OCI-LY3 (cell line): ENCODE measurements around the gene VPS8.

Experiments used
- H2AFZ ChIP-seq: fragments of 200-600, 300-600 bp; shearing (Covaris generic); 2 replicates; pipeline ENCODE4 v1.6.0; 2014; ENCODE audit warnings: antibody characterized with exemption, low read depth, low read length
- H3K27ac ChIP-seq: fragments of 200-600, 300-600 bp; sonication (generic); 2 replicates; pipeline ENCODE4 v1.5.1; 2014; ENCODE audit warnings: mild to moderate bottlenecking, low read length, moderate library complexity, mixed read lengths
- H3K27me3 ChIP-seq: fragments of 200-600, 300-600 bp; sonication (generic); 2 replicates; pipeline ENCODE4 v1.6.1; 2014; ENCODE audit warnings: low read depth, low read length, mixed read lengths
- H3K36me3 ChIP-seq: fragments of 200-600, 300-600 bp; sonication (generic); replicated peaks from 2 replicates; pipeline ENCODE3; 2014; ENCODE audit warnings: low read depth, low read length, mixed read lengths
- H3K4me1 ChIP-seq: fragments of 300-600, 200-600 bp; sonication (generic); 2 replicates; pipeline ENCODE4 v1.6.1; 2014; ENCODE audit warnings: low read length, mixed read lengths
- H3K4me2 ChIP-seq: fragments of 200-600, 300-600 bp; sonication (generic); 2 replicates; pipeline ENCODE4 v1.6.1; 2014; ENCODE audit warnings: low read length, mixed read lengths
- H3K4me3 ChIP-seq: fragments of 300-600, 200-600 bp; sonication (generic); 2 replicates; pipeline ENCODE4 v1.5.1; 2014; ENCODE audit warnings: antibody characterized with exemption, mild to moderate bottlenecking, low read length, moderate library complexity
- H3K79me2 ChIP-seq: fragments of 300-600, 200-600 bp; shearing (Covaris generic); 2 replicates; pipeline ENCODE4 v1.6.1; 2014; ENCODE audit warnings: mild to moderate bottlenecking, low read length, mixed read lengths
- H3K9ac ChIP-seq: fragments of 300-600, 200-600 bp; shearing (Covaris generic); 2 replicates; pipeline ENCODE4 v1.6.0; 2014; ENCODE audit warnings: mild to moderate bottlenecking, low read length, moderate library complexity
- H3K9me3 ChIP-seq: fragments of 200-600, 300-600 bp; shearing (Covaris generic); 2 replicates; pipeline ENCODE4 v1.6.1; 2014; ENCODE audit warnings: low read length, mixed read lengths; ENCODE audit not compliant: insufficient read depth
- H4K20me1 ChIP-seq: fragments of 200-600, 300-600 bp; sonication (generic); 2 replicates; pipeline ENCODE4 v1.6.1; 2016; ENCODE audit warnings: low read length, mixed read lengths; ENCODE audit not compliant: insufficient read depth
- EZH2phosphoT487 ChIP-seq: fragments of 200-600 bp; shearing (Covaris generic); IDR thresholded peaks from 2 replicates; pipeline ENCODE4 v1.6.1; 2018; ENCODE audit warnings: antibody characterized with exemption, mixed run types, low read depth
- TF ChIP-seq, protein P1 (sequence below): fragments of 200-600, 300-600 bp; sonication (generic); IDR thresholded peaks from 2 replicates; pipeline ENCODE4 v1.5.1; 2014; ENCODE audit warnings: antibody characterized with exemption, low read length, low read depth

Gene VPS8

DNA sequence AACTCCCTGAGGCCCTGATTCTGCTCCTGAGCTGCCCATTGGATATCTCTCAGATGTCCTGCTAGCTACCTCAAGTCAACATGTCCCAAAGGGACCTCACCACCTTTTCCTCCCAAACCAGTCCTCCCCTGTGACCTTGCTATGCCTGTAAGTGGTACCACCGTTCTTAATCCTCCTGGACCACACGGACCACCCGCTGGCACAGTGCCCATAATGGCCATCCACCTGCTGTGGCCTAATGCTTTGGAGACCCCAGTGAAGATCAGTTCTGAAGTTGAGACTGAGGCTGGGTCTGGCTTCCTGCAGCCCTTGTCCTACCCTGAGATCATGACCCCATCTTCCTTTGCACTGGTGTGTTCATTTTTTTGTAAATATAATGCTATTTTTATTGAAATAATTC, 15.0 kb upstream of the VPS8 start:
- H3K9ac ChIP-seq, result no peak overlapping the region
- TF ChIP-seq, protein P1, sequence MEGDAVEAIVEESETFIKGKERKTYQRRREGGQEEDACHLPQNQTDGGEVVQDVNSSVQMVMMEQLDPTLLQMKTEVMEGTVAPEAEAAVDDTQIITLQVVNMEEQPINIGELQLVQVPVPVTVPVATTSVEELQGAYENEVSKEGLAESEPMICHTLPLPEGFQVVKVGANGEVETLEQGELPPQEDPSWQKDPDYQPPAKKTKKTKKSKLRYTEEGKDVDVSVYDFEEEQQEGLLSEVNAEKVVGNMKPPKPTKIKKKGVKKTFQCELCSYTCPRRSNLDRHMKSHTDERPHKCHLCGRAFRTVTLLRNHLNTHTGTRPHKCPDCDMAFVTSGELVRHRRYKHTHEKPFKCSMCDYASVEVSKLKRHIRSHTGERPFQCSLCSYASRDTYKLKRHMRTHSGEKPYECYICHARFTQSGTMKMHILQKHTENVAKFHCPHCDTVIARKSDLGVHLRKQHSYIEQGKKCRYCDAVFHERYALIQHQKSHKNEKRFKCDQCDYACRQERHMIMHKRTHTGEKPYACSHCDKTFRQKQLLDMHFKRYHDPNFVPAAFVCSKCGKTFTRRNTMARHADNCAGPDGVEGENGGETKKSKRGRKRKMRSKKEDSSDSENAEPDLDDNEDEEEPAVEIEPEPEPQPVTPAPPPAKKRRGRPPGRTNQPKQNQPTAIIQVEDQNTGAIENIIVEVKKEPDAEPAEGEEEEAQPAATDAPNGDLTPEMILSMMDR, result no peak
- TF ChIP-seq EZH2phosphoT487, result no peak
- no peaks in the 10 kb centered on the region for H3K79me2 ChIP-seq
- H3K4me2 ChIP-seq, result no peak overlapping the region
- peaks cover 4% of the 10 kb centered on the region for H3K4me1 ChIP-seq
- no peak overlapping the region for H3K27ac ChIP-seq
- no peak overlapping the region for H2AFZ ChIP-seq
- H3K4me3 ChIP-seq, result no peak overlapping the region
- no peaks in the 10 kb centered on the region for H3K9me3 ChIP-seq
- H3K27me3 ChIP-seq, result peaks cover 30% of the 10 kb centered on the region
- H3K36me3 ChIP-seq, result no peaks in the 10 kb centered on the region
- no peaks in the 10 kb centered on the region for H4K20me1 ChIP-seq

- Histone ChIP-seq H3K9me3 (no peaks in the 10 kb centered on the region), H3K36me3 (no peaks in the 10 kb centered on the region), H3K4me2 (no peak overlapping the region), H2AFZ (no peak overlapping the region), H4K20me1 (no peaks in the 10 kb centered on the region), H3K9ac (no peak overlapping the region), H3K27me3 (peaks cover 28% of the 10 kb centered on the region), H3K4me3 (no peak overlapping the region), H3K4me1 (peaks cover 4% of the 10 kb centered on the region), H3K79me2 (no peaks in the 10 kb centered on the region), H3K27ac (no peak overlapping the region)
- no peak for TF ChIP-seq EZH2phosphoT487
- TF ChIP-seq, protein P1, result no peak
Measured at GRCh38 chr3:184798120-184798519, 13.8 kb upstream of the VPS8 start.

GRCh38 chr3:184800349-184800930, 11.5 kb upstream of the VPS8 start:
- no peaks in the 10 kb centered on the region for H3K79me2 ChIP-seq
- no peaks in the 10 kb centered on the region for H4K20me1 ChIP-seq
- no peak overlapping the region for H2AFZ ChIP-seq
- no peak for TF ChIP-seq EZH2phosphoT487
- TF ChIP-seq, protein P1, result no peak
- peaks cover 4% of the 10 kb centered on the region for H3K4me1 ChIP-seq
- H3K36me3 ChIP-seq, result no peaks in the 10 kb centered on the region
- no peaks in the 10 kb centered on the region for H3K9me3 ChIP-seq
- H3K9ac ChIP-seq, result no peak overlapping the region
- no peak overlapping the region for H3K4me2 ChIP-seq
- H3K27me3 ChIP-seq, result peaks cover 28% of the 10 kb centered on the region
- no peak overlapping the region for H3K27ac ChIP-seq
- H3K4me3 ChIP-seq, result no peak overlapping the region

GRCh38 chr3:184801241-184801785, 10.7 kb upstream of the VPS8 start:
- Histone ChIP-seq H3K4me2 (no peak overlapping the region), H3K4me3 (no peak overlapping the region), H3K9ac (no peak overlapping the region), H4K20me1 (no peaks in the 10 kb centered on the region), H3K27ac (no peak overlapping the region), H2AFZ (no peak overlapping the region), H3K4me1 (peaks cover 4% of the 10 kb centered on the region), H3K79me2 (no peaks in the 10 kb centered on the region), H3K36me3 (no peaks in the 10 kb centered on the region), H3K27me3 (peaks cover 28% of the 10 kb centered on the region), H3K9me3 (no peaks in the 10 kb centered on the region)
- TF ChIP-seq EZH2phosphoT487, result no peak
- TF ChIP-seq, protein P1, result no peak
